Measurements from ENCODE around the gene PBRM1. TPM values are rescaled to one million over a fixed set of nuclear protein-coding genes. Genes with fewer than 3 reads are reported as not detected.

The PBRM1 gene
- total and polyA plus RNA-seq, 2 experiments from 2014 or later = 50.9 to 77.4 TPM

- no peaks in the 10 kb centered on the region for H3K9me3 ChIP-seq (ENCODE audit: low read depth)
- H3K4me2 ChIP-seq = no peak overlapping the region
- peaks cover 1% of the 10 kb centered on the region for H3K79me2 ChIP-seq
- no peaks in the 10 kb centered on the region for H3K9me2 ChIP-seq (replicated peaks; ENCODE audit: insufficient read depth)
- H4K20me1 ChIP-seq (ENCODE audit: insufficient read depth, poor library complexity, severe bottlenecking) = no peaks in the 10 kb centered on the region
- H3K27ac ChIP-seq = no peak overlapping the region
- H3K4me3 ChIP-seq = no peak overlapping the region
- H3K27me3 ChIP-seq = no peaks in the 10 kb centered on the region
- H3K36me3 ChIP-seq (replicated peaks; ENCODE audit: insufficient read depth, low read depth) = no peaks in the 10 kb centered on the region
- no peaks in the 10 kb centered on the region for H3K4me1 ChIP-seq (ENCODE audit: insufficient read depth)
- TF ChIP-seq EZH2 (IDR thresholded peaks at IDR 0.05; ENCODE audit: borderline replicate concordance) (no peak), EZH2phosphoT487 (IDR thresholded peaks at IDR 0.05; ENCODE audit: low read depth, severe bottlenecking, unreplicated experiment) (no peak), CTCF (IDR thresholded peaks at IDR 0.05; ENCODE audit: poor library complexity) (no peak)
- H2AFZ ChIP-seq = no peak overlapping the region
- no peak for DNase-seq (ENCODE audit: low spot score)
- 98% methylated on average over 2 of the region's 2 CpGs for WGBS (ENCODE audit: low lambda C conversion rate, missing lambda C conversion rate)
Observed at GRCh38 chr3:52563984-52564383, 121.7 kb downstream of the PBRM1 start.

GRCh38 chr3:52561028-52561747 is 124.5 kb downstream of the PBRM1 start:
- H3K79me2 ChIP-seq = peaks cover 3% of the 10 kb centered on the region

DNA sequence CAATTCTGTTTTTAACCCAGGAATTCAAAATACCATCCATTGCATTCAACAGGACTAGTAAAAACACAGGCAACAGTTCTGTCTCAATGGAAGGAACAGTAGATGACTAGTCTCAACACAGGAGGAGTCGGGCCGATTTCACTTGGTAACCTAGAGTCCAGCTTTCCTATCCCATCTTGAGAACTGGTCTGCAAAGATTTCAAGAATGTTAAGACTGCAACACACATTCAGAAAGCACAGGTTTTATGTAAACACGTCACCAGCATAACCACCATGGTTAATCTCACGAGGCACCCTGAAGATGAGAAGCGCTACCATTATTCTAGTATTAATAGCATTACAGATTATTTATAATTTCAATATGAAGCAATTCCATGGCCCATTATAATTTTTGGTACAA is 127.3 kb downstream of the PBRM1 start:
- DNase-seq (ENCODE audit: low spot score) = no peak
- H3K9me2 ChIP-seq (replicated peaks; ENCODE audit: insufficient read depth) = no peaks in the 10 kb centered on the region
- H3K9me3 ChIP-seq (ENCODE audit: low read depth) = no peaks in the 10 kb centered on the region
- no peak overlapping the region for H3K27ac ChIP-seq
- no peaks in the 10 kb centered on the region for H3K4me1 ChIP-seq (ENCODE audit: insufficient read depth)
- no peaks in the 10 kb centered on the region for H3K36me3 ChIP-seq (replicated peaks; ENCODE audit: insufficient read depth, low read depth)
- no peaks in the 10 kb centered on the region for H3K27me3 ChIP-seq
- H2AFZ ChIP-seq = no peak overlapping the region
- TF ChIP-seq CTCF (IDR thresholded peaks at IDR 0.05; ENCODE audit: poor library complexity) (no peak), EZH2 (IDR thresholded peaks at IDR 0.05; ENCODE audit: borderline replicate concordance) (no peak), EZH2phosphoT487 (IDR thresholded peaks at IDR 0.05; ENCODE audit: low read depth, severe bottlenecking, unreplicated experiment) (no peak)
- no peak overlapping the region for H3K4me3 ChIP-seq
- WGBS (ENCODE audit: low lambda C conversion rate, missing lambda C conversion rate) = 90% methylated on average over 5 of the region's 5 CpGs
- H3K4me2 ChIP-seq = no peak overlapping the region
- H4K20me1 ChIP-seq (ENCODE audit: insufficient read depth, poor library complexity, severe bottlenecking) = no peaks in the 10 kb centered on the region
- H3K79me2 ChIP-seq = peaks cover 3% of the 10 kb centered on the region

More at GRCh38 chr3:52561028-52561747, 124.5 kb downstream of the PBRM1 start:
- Histone ChIP-seq H3K9me3 (ENCODE audit: low read depth) (no peaks in the 10 kb centered on the region), H4K20me1 (ENCODE audit: insufficient read depth, poor library complexity, severe bottlenecking) (no peaks in the 10 kb centered on the region), H3K27me3 (no peaks in the 10 kb centered on the region), H2AFZ (no peak overlapping the region), H3K36me3 (replicated peaks; ENCODE audit: insufficient read depth, low read depth) (no peaks in the 10 kb centered on the region), H3K4me1 (ENCODE audit: insufficient read depth) (no peaks in the 10 kb centered on the region), H3K4me2 (no peak overlapping the region), H3K9me2 (replicated peaks; ENCODE audit: insufficient read depth) (no peaks in the 10 kb centered on the region), H3K27ac (no peak overlapping the region), H3K4me3 (no peak overlapping the region)
- DNase-seq (ENCODE audit: low spot score) = no peak
- TF ChIP-seq EZH2 (IDR thresholded peaks at IDR 0.05; ENCODE audit: borderline replicate concordance) (no peak), CTCF (IDR thresholded peaks at IDR 0.05; ENCODE audit: poor library complexity) (no peak), EZH2phosphoT487 (IDR thresholded peaks at IDR 0.05; ENCODE audit: low read depth, severe bottlenecking, unreplicated experiment) (no peak)
- 88% methylated on average over 4 of the region's 4 CpGs for WGBS (ENCODE audit: low lambda C conversion rate, missing lambda C conversion rate)
